HCT116 (cell line): ENCODE data around the gene TGM6. TPM values are rescaled to one million over a fixed set of nuclear protein-coding genes. Genes with fewer than 3 reads are reported as not detected.

Experiments
- ATAC-seq: fragments of 200-7000 bp; cut with Tn5 transposase; 2 replicates; pipeline ENCODE4 v1.9.1; 2020; ENCODE audit warnings: mild to moderate bottlenecking, moderate library complexity
- BruUV-seq: library from RNA; stranded (reverse); fragments of 400-500 nt; replicated peaks from 2 replicates; lab custom pipeline; 2021; lab: Mats Ljungman, UMichigan
- CTCF ChIA-PET: fragments of 300-600 bp; sonication (Branson Sonifier 250); formaldehyde crosslinking; loops from one replicate; lab custom pipeline; 2021; ENCODE audit warnings: antibody characterized with exemption; lab: Charles Lee
- POLR2A ChIA-PET: fragments of 300-600, 350-600 bp; sonication (Branson Sonifier 250); formaldehyde crosslinking; loops from one replicate; lab custom pipeline; 2021; ENCODE audit warnings: antibody characterized with exemption; lab: Charles Lee
- RAD21 ChIA-PET, 2 experiments: fragments of 300-600 bp; sonication (Branson Sonifier 250); formaldehyde crosslinking; loops; one replicate each; lab custom pipeline; 2023; ENCODE audit warnings: low total read pairs in 2 of 2; ENCODE audit not compliant: uncharacterized antibody in 2 of 2, unreplicated experiment in 2 of 2, low non-redundant PET in 1 of 2; lab: Charles Lee
- DNase-seq: peaks from one replicate; pipeline ENCODE4 v3.0.0-alpha.2; 2010; ENCODE audit warnings: low read depth, low spot score
- H2AFZ ChIP-seq: fragments of 200-600 bp; shearing (Covaris generic), sonication (generic); 2 replicates; pipeline ENCODE4 v1.6.1; 2017; ENCODE audit warnings: low read depth, mixed run types, mixed read lengths, antibody characterized with exemption, low read length; ENCODE audit not compliant: poor library complexity, severe bottlenecking
- H3K27ac ChIP-seq: 2 replicates; pipeline ENCODE4 v1.5.1; 2012; ENCODE audit warnings: low read depth, low read length
- H3K27me3 ChIP-seq: fragments of 200-600 bp; sonication (generic); 2 replicates; pipeline ENCODE4 v1.6.1; 2016; ENCODE audit warnings: mixed run types, low read length, mixed read lengths; ENCODE audit not compliant: insufficient read depth
- H3K36me3 ChIP-seq, 2 experiments: fragments of 200-500 bp in 1 of 2; fragments of 200-600 bp in 1 of 2; sonication (Bioruptor generic) in 1 of 2; sonication (generic) in 1 of 2; 2 replicates each; pipeline versions ENCODE4 v1.5.1 to v1.6.1; 2014 to 2016; ENCODE audit warnings: low read length in 2 of 2, inconsistent platforms in 1 of 2, mixed read lengths in 1 of 2, mixed run types in 1 of 2; ENCODE audit not compliant: insufficient read depth in 2 of 2, control insufficient read depth in 1 of 2
- H3K4me1 ChIP-seq, 2 experiments: fragments of 200-600 bp in 1 of 2; sonication (generic) in 1 of 2; 2 replicates each; pipeline versions ENCODE4 v1.5.1 to v1.6.1; 2012 to 2017; ENCODE audit warnings: low read length in 2 of 2, inconsistent platforms in 1 of 2, mild to moderate bottlenecking in 1 of 2, mixed read lengths in 1 of 2, mixed run types in 1 of 2, moderate library complexity in 1 of 2; ENCODE audit not compliant: insufficient read depth in 2 of 2, control insufficient read depth in 1 of 2
- H3K4me2 ChIP-seq: fragments of 200-600 bp; sonication (generic); 2 replicates; pipeline ENCODE4 v1.6.1; 2017; ENCODE audit warnings: mixed run types, low read length, mixed read lengths
- H3K4me3 ChIP-seq, 2 experiments: fragments of 200-600 bp in 1 of 2; sonication (generic) in 1 of 2; replicated peaks in 1 of 2; 2 replicates each; pipeline ENCODE4 v1.5.1; 2011 to 2016; ENCODE audit warnings: low read length in 2 of 2, control low read depth in 1 of 2, low read depth in 1 of 2, mild to moderate bottlenecking in 1 of 2, mixed read lengths in 1 of 2, mixed run types in 1 of 2
- H3K79me2 ChIP-seq: fragments of 200-600 bp; sonication (generic); 2 replicates; pipeline ENCODE4 v1.6.1; 2017; ENCODE audit warnings: mild to moderate bottlenecking, mixed run types, low read length, moderate library complexity, mixed read lengths; ENCODE audit not compliant: insufficient read depth
- H3K9ac ChIP-seq: fragments of 200-600 bp; sonication (generic); 2 replicates; pipeline ENCODE4 v1.6.1; 2016; ENCODE audit warnings: low read length, mixed read lengths
- H3K9me2 ChIP-seq: fragments of 200-600 bp; sonication (generic), shearing (Covaris generic); 2 replicates; pipeline ENCODE4 v1.6.1; 2017; ENCODE audit warnings: mixed run types, mild to moderate bottlenecking, moderate library complexity; ENCODE audit not compliant: insufficient read depth
- H3K9me3 ChIP-seq, 2 experiments: fragments of 200-500 bp in 1 of 2; fragments of 200-600 bp in 1 of 2; sonication (Bioruptor generic) in 1 of 2; sonication (generic) in 1 of 2; 2 replicates each; pipeline ENCODE4 v1.6.1; 2014 to 2017; ENCODE audit warnings: low read length in 2 of 2, mixed read lengths in 2 of 2, inconsistent platforms in 1 of 2, low read depth in 1 of 2, mild to moderate bottlenecking in 1 of 2, mixed run types in 1 of 2, moderate library complexity in 1 of 2; ENCODE audit not compliant: control insufficient read depth in 1 of 2, insufficient read depth in 1 of 2
- H4K20me1 ChIP-seq: fragments of 200-600 bp; sonication (generic), shearing (Covaris generic); 2 replicates; pipeline ENCODE4 v1.6.1; 2017; ENCODE audit warnings: mixed run types, mild to moderate bottlenecking, moderate library complexity; ENCODE audit not compliant: insufficient read depth
- FOSL1 ChIP-seq: IDR thresholded peaks from 2 replicates; pipeline ENCODE4 v1.6.1; 2012; ENCODE audit warnings: low read depth
- JUND ChIP-seq: IDR thresholded peaks from 2 replicates; pipeline ENCODE4 v1.6.1; 2012
- POLR2AphosphoS5 ChIP-seq: IDR thresholded peaks from 2 replicates; pipeline ENCODE4 v1.6.1; 2011; ENCODE audit warnings: mild to moderate bottlenecking, low read depth, low read length, moderate library complexity
- RAD21 ChIP-seq: IDR thresholded peaks from 2 replicates; pipeline ENCODE4 v1.6.1; 2012; ENCODE audit warnings: low read depth, mild to moderate bottlenecking
- SIN3A ChIP-seq: IDR thresholded peaks from 2 replicates; pipeline ENCODE4 v1.6.1; 2012; ENCODE audit warnings: low read depth
- intact Hi-C: fragments of 100-400 bp; cut with micrococcal nuclease; formaldehyde crosslinking; loops from 2 replicates; pipeline ENCODE4 v1.10.0; 2022
- total RNA-seq: library from RNA; stranded (reverse); gene quantifications from one replicate; pipeline ENCODE4 v1.2.1, GENCODE V29; 2021; ENCODE audit not compliant: unreplicated experiment
- TF ChIP-seq, protein P1 (sequence below): IDR thresholded peaks from 2 replicates; pipeline ENCODE4 v1.6.1; 2012; ENCODE audit warnings: low read depth

The TGM6 gene
- total RNA-seq, 1 experiment from 2014 or later, result not detected

DNA sequence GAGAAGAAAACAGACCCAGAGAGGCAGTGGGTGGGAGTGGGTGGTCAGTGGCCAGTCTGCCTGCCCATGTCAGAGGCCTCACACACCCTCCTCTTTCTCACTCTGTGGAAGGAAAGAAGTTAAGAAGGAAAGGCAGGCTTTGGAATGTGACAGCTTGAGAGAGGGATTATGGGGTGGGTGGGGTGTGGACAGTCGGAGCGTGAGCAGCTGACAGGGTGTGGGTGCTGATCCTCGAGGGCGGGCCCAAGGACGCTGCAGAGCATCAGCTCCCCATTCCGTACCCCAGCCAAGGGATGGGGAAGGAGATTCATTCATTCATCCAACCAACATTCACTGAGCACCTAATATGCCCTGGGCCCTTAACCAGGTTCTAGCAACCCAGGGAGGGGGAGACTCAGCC, 4.8 kb downstream of the TGM6 start:
- Histone ChIP-seq H3K9me2 (no peaks in the 10 kb centered on the region), H3K9me3 (no peaks in the 10 kb centered on the region; a peak in 1 of 4 replicates), H3K4me1 (peaks cover 0 to 8% of the 10 kb centered on the region in 2 experiments; a peak in 2 of 4 replicates), H3K9ac (no peak overlapping the region), H2AFZ (no peak overlapping the region), H3K4me3 (no peak overlapping the region), H3K79me2 (no peaks in the 10 kb centered on the region), H4K20me1 (no peaks in the 10 kb centered on the region), H3K27ac (no peak overlapping the region), H3K36me3 (no peaks in the 10 kb centered on the region), H3K4me2 (no peak overlapping the region), H3K27me3 (no peaks in the 10 kb centered on the region)
- CTCF ChIA-PET, result interaction anchor here (2.6 kb wide), 1 partner anchor 178 kb away, joined by 20 read pairs; no protein-coding TSS in a partner anchor
- intact Hi-C loops, result no loop called here
- POLR2A ChIA-PET, result no interaction called here
- ATAC-seq, result no peak
- DNase-seq, result no peak
- no TSS peak for BruUV-seq
- TF ChIP-seq JUND, result no peak
- TF ChIP-seq POLR2AphosphoS5, result no peak
- TF ChIP-seq RAD21, result no peak
- TF ChIP-seq SIN3A, result no peak
- no peak for TF ChIP-seq FOSL1
- TF ChIP-seq, protein P1, sequence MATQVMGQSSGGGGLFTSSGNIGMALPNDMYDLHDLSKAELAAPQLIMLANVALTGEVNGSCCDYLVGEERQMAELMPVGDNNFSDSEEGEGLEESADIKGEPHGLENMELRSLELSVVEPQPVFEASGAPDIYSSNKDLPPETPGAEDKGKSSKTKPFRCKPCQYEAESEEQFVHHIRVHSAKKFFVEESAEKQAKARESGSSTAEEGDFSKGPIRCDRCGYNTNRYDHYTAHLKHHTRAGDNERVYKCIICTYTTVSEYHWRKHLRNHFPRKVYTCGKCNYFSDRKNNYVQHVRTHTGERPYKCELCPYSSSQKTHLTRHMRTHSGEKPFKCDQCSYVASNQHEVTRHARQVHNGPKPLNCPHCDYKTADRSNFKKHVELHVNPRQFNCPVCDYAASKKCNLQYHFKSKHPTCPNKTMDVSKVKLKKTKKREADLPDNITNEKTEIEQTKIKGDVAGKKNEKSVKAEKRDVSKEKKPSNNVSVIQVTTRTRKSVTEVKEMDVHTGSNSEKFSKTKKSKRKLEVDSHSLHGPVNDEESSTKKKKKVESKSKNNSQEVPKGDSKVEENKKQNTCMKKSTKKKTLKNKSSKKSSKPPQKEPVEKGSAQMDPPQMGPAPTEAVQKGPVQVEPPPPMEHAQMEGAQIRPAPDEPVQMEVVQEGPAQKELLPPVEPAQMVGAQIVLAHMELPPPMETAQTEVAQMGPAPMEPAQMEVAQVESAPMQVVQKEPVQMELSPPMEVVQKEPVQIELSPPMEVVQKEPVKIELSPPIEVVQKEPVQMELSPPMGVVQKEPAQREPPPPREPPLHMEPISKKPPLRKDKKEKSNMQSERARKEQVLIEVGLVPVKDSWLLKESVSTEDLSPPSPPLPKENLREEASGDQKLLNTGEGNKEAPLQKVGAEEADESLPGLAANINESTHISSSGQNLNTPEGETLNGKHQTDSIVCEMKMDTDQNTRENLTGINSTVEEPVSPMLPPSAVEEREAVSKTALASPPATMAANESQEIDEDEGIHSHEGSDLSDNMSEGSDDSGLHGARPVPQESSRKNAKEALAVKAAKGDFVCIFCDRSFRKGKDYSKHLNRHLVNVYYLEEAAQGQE, result no peak
- RAD21 ChIA-PET, result no interaction called here
